HepG2 (cell line): Measurements from ENCODE around the gene ABCG2. TPM values are rescaled to one million over a fixed set of nuclear protein-coding genes. Genes with fewer than 3 reads are reported as not detected.
A peak's percentile ranks its signal among the peaks of the same experiment; 100 is the strongest.

Experiments
- FOXA1 ChIP-seq, 2 experiments: fragments of 450-650 bp in 1 of 2; sonication (generic) in 1 of 2; formaldehyde crosslinking in 1 of 2; IDR thresholded peaks; 2 replicates each; pipeline versions ENCODE4 v1.4.0 to v1.6.1; 2016 to 2020; ENCODE audit warnings: missing genetic modification reagents in 1 of 2
- FOXP1 ChIP-seq, 2 experiments: fragments of 450-650 bp in 1 of 2; IDR thresholded peaks; 2 replicates each; pipeline ENCODE4 v1.6.1; 2017 to 2018; ENCODE audit warnings: antibody characterized with exemption in 1 of 2
- GFI1 ChIP-seq: sonication (generic); formaldehyde crosslinking; IDR thresholded peaks from 2 replicates; pipeline ENCODE4 v1.5.0; 2020; ENCODE audit warnings: missing genetic modification reagents, mild to moderate bottlenecking, borderline replicate concordance
- GTF2F1 ChIP-seq: fragments of 150-350 bp; IDR thresholded peaks from 2 replicates; pipeline ENCODE4 v1.6.1; 2014; ENCODE audit warnings: low read length
- HNRNPUL1 ChIP-seq: fragments of 200-400 bp; formaldehyde crosslinking; IDR thresholded peaks from 2 replicates; pipeline ENCODE4 v1.6.1; 2017; ENCODE audit warnings: low read depth, mild to moderate bottlenecking, low read length, moderate library complexity
- HOXA9 ChIP-seq: sonication (generic); formaldehyde crosslinking; IDR thresholded peaks from 2 replicates; pipeline ENCODE4 v1.8.1; 2022; ENCODE audit warnings: missing genetic modification reagents, mild to moderate bottlenecking, moderate library complexity, borderline replicate concordance
- KDM6A ChIP-seq: IDR thresholded peaks from 2 replicates; pipeline ENCODE4 v1.6.1; 2016; ENCODE audit warnings: low read depth
- KLF9 ChIP-seq: IDR thresholded peaks from 2 replicates; pipeline ENCODE4 v1.6.1; 2016; ENCODE audit warnings: low read depth
- NR2F1 ChIP-seq, 2 experiments: fragments of 450-650 bp in 1 of 2; formaldehyde crosslinking in 1 of 2; IDR thresholded peaks; 2 replicates each; pipeline versions ENCODE4 v1.5.0 to v1.6.1; 2016 to 2020; ENCODE audit warnings: mild to moderate bottlenecking in 1 of 2, missing compliant biosample characterization in 1 of 2, missing genetic modification reagents in 1 of 2, moderate library complexity in 1 of 2
- RBFOX2 ChIP-seq: fragments of 200-400 bp; formaldehyde crosslinking; IDR thresholded peaks from 2 replicates; pipeline ENCODE4 v1.6.1; 2017; ENCODE audit warnings: low read depth, mild to moderate bottlenecking, low read length
- SOX13 ChIP-seq, 3 experiments: fragments of 450-650 bp in 1 of 3; sonication (generic) in 1 of 3; formaldehyde crosslinking in 1 of 3; IDR thresholded peaks in 2 of 3; conservative IDR thresholded peaks in 1 of 3; 2 replicates each; pipeline versions ENCODE4 v1.5.0 to v1.6.1; 2016 to 2020; ENCODE audit warnings: antibody characterized with exemption in 1 of 3, mild to moderate bottlenecking in 1 of 3, missing compliant biosample characterization in 1 of 3, missing genetic modification reagents in 1 of 3, moderate library complexity in 1 of 3
- SP4 ChIP-seq: sonication (generic); formaldehyde crosslinking; IDR thresholded peaks from 2 replicates; pipeline ENCODE4 v1.8.1; 2023; ENCODE audit warnings: mild to moderate bottlenecking, missing genetic modification reagents
- TOPORS ChIP-seq: sonication (generic); formaldehyde crosslinking; IDR thresholded peaks from 2 replicates; pipeline ENCODE4 v1.8.0; 2023; ENCODE audit warnings: mild to moderate bottlenecking, missing genetic modification reagents
- ZFYVE20 ChIP-seq: sonication (generic); formaldehyde crosslinking; IDR thresholded peaks from 2 replicates; pipeline ENCODE4 v1.8.0; 2023; ENCODE audit warnings: low read depth, mild to moderate bottlenecking, moderate library complexity, missing genetic modification reagents, borderline replicate concordance
- ZNF577 ChIP-seq: sonication (generic); formaldehyde crosslinking; IDR thresholded peaks from 2 replicates; pipeline ENCODE4 v1.4.0; 2020; ENCODE audit warnings: mild to moderate bottlenecking, low read depth, missing genetic modification reagents, borderline replicate concordance
- ZNF724P ChIP-seq: sonication (generic); formaldehyde crosslinking; IDR thresholded peaks from 2 replicates; pipeline ENCODE4 v1.8.0; 2022; ENCODE audit warnings: missing genetic modification reagents, borderline replicate concordance
- ZSCAN30 ChIP-seq: sonication (generic); formaldehyde crosslinking; IDR thresholded peaks from 2 replicates; pipeline ENCODE4 v1.5.0; 2020; ENCODE audit warnings: mild to moderate bottlenecking, missing genetic modification reagents
- polyA plus RNA-seq, 8 experiments: library from polyadenylated mRNA; depleted of rRNA in 3 of 8; stranded (reverse) in 7 of 8; unstranded in 1 of 8; fragments of >200 nt; fragmentation: Illumina TruSeq in 4 of 8; extraction: Trizol in 4 of 8; gene quantifications; 2 replicates each; pipeline versions ENCODE4 v1.2.1 to v1.2.3, GENCODE V29; 2011 to 2016; ENCODE audit warnings: low read depth in 4 of 8, missing spikeins in 1 of 8, mixed read lengths in 1 of 8; ENCODE audit not compliant: insufficient read depth in 1 of 8
- total RNA-seq, 5 experiments: library from RNA; depleted of rRNA; stranded (reverse); fragments of >200 nt; fragmentation: Illumina TruSeq; extraction: Trizol; gene quantifications; 2 replicates each; pipeline ENCODE4 v1.2.3, GENCODE V29; 2016; ENCODE audit warnings: low read depth in 1 of 5
- TF ChIP-seq, protein P1 (sequence below): sonication (generic); formaldehyde crosslinking; IDR thresholded peaks from 2 replicates; pipeline ENCODE4 v1.5.0; 2020; ENCODE audit warnings: missing genetic modification reagents

ABCG2 gene
- total and polyA plus RNA-seq, 2 of the 13 experiments (the other 11 are each of a cell fraction or from before 2014, with no cell fraction given) = 10.0 to 15.7 TPM

DNA sequence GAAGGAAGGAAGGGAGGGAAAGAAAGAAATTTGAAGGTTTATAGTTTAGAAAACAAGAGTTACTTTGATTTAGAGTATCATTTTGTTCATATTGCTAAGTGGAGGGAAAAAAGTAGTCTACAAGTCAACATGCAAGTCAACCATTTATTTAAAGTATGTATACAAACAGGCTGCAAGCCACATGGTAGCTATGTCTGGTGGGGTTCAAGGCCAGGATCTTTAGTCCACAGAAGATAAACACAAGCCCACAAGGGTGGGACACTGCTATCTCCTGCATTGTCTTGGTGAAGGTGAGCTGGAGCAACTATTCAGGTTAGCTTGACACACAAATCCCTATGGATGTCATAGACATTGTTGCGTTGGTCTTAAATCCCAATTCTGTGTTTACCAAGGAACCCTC lies 71.4 kb downstream of the ABCG2 start (continued):
- TF ChIP-seq HNRNPUL1 = no peak
- no peak for TF ChIP-seq SP4 (CRISPR knock-in tag)
- TF ChIP-seq FOXA1 (IDR thresholded peaks at IDR 0.05) = no peak
- TF ChIP-seq FOXA1 (CRISPR knock-in tag; IDR thresholded peaks at IDR 0.05) = 0 out of 2 replicates have a peak, but pooled peaks have one; percentile 25
- TF ChIP-seq KLF9 (CRISPR knock-in tag) = no peak
- TF ChIP-seq KDM6A = 0 out of 2 replicates have a peak, but pooled peaks have one; percentile 18
- TF ChIP-seq ZFYVE20 (CRISPR knock-in tag) = no peak
- no peak for TF ChIP-seq ZNF724P (CRISPR knock-in tag)
- TF ChIP-seq NR2F1 (CRISPR knock-in tag; IDR thresholded peaks at IDR 0.05) = no peak
- no peak for TF ChIP-seq TOPORS
- no peak for TF ChIP-seq HOXA9 (CRISPR knock-in tag)
- TF ChIP-seq FOXP1 (IDR thresholded peaks at IDR 0.05) = no peak
- peak; percentile 37; the same call in 1 of the 2 replicates for TF ChIP-seq FOXP1 (CRISPR knock-in tag; IDR thresholded peaks at IDR 0.05)
- no peak for TF ChIP-seq SOX13 (IDR thresholded peaks at IDR 0.05)
- TF ChIP-seq SOX13 (CRISPR knock-in tag; conservative IDR thresholded peaks at IDR 0.05 in 1 of 2, IDR thresholded peaks at IDR 0.05 in 1 of 2) = peak in 1 of 2 experiments; percentile 71; a peak in 2 of 4 replicates
- no peak for TF ChIP-seq ZSCAN30 (CRISPR knock-in tag)
- TF ChIP-seq ZNF577 (CRISPR knock-in tag) = no peak
- no peak for TF ChIP-seq RBFOX2
- TF ChIP-seq, protein P1, sequence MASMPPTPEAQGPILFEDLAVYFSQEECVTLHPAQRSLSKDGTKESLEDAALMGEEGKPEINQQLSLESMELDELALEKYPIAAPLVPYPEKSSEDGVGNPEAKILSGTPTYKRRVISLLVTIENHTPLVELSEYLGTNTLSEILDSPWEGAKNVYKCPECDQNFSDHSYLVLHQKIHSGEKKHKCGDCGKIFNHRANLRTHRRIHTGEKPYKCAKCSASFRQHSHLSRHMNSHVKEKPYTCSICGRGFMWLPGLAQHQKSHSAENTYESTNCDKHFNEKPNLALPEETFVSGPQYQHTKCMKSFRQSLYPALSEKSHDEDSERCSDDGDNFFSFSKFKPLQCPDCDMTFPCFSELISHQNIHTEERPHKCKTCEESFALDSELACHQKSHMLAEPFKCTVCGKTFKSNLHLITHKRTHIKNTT = no peak
- no peak for TF ChIP-seq GTF2F1
- no peak for TF ChIP-seq GFI1 (CRISPR knock-in tag)
